ENCODE results near the gene TMED6.

- TF ChIP-seq CTCF (IDR thresholded peaks at IDR 0.05) (no peak), POLR2A (IDR thresholded peaks at IDR 0.05; ENCODE audit: low read depth) (no peak)
Measured at GRCh38 chr16:69311533-69312387, 39.8 kb downstream of the TMED6 start.
